Small intestine (tissue), 7 donors: ENCODE data around the gene CRYBG2. TPM values are rescaled to one million over a fixed set of nuclear protein-coding genes. Genes with fewer than 3 reads are reported as not detected.
"Not testable (repeated sequence)": the region's sequence is repeated elsewhere in the genome, so short reads cannot be mapped to it uniquely, and the experiment has no call there.

Experiments used
- DNase-seq, 2 donors: peaks; one replicate each; pipeline versions ENCODE4 v3.0.0 to v3.0.0-alpha.2; 2013
- FAIRE-seq: peaks from 2 replicates; lab custom pipeline; 2012; peaks lifted over from hg19 to GRCh38; lab: Jason Lieb, UNC
- H3K27ac ChIP-seq, 3 donors: one replicate each; pipeline ENCODE4 v1.5.1; 2013; ENCODE audit warnings: low read length in 2 of 3, mild to moderate bottlenecking in 2 of 3, control low read depth in 1 of 3, inconsistent platforms in 1 of 3, low read depth in 1 of 3, moderate library complexity in 1 of 3
- H3K27me3 ChIP-seq, 3 donors: one replicate each; pipeline ENCODE4 v1.6.1; 2013; ENCODE audit warnings: low read length in 3 of 3, inconsistent platforms in 1 of 3; ENCODE audit not compliant: control insufficient read depth in 3 of 3, insufficient read depth in 3 of 3
- H3K36me3 ChIP-seq, 3 donors: one replicate each; pipeline ENCODE4 v1.6.1; 2013; ENCODE audit warnings: low read length in 3 of 3, inconsistent platforms in 1 of 3, low read depth in 1 of 3, mild to moderate bottlenecking in 1 of 3, moderate library complexity in 1 of 3; ENCODE audit not compliant: control insufficient read depth in 3 of 3, insufficient read depth in 2 of 3
- H3K4me1 ChIP-seq, 3 donors: one replicate each; pipeline ENCODE4 v1.6.1; 2013; ENCODE audit warnings: low read length in 2 of 3, inconsistent platforms in 1 of 3, low read depth in 1 of 3, mild to moderate bottlenecking in 1 of 3, moderate library complexity in 1 of 3; ENCODE audit not compliant: control insufficient read depth in 3 of 3, insufficient read depth in 2 of 3
- H3K4me3 ChIP-seq, 3 donors: one replicate each; pipeline ENCODE4 v1.5.1; 2013; ENCODE audit warnings: low read length in 3 of 3, control low read depth in 1 of 3, inconsistent platforms in 1 of 3, low read depth in 1 of 3, mild to moderate bottlenecking in 1 of 3, moderate library complexity in 1 of 3
- H3K9me3 ChIP-seq, 2 donors: one replicate each; pipeline ENCODE4 v1.6.1; 2013; ENCODE audit warnings: low read depth in 1 of 2, low read length in 1 of 2; ENCODE audit not compliant: control insufficient read depth in 2 of 2, insufficient read depth in 1 of 2
- WGBS, 3 donors: extraction: QIAGEN DNeasy Blood & Tissue Kit; methylation state at CpG; one replicate each; pipeline ENCODE4 v1.1.7; 2013; 5-methylcytosine and 5-hydroxymethylcytosine counted together
- polyA plus RNA-seq, 4 donors: library from polyadenylated mRNA; stranded (reverse) in 3 of 4; unstranded in 1 of 4; fragments of 200-250 nt in 3 of 4; fragments of 120-200 nt in 1 of 4; gene quantifications; one replicate each; pipeline versions ENCODE4 v1.2.1 to v1.2.3, GENCODE V29; 2013
- donor health status: healthy with polysubstance abuse.
- donor health status: control.
- donor health status: control.
- donor health status: Bipolar disorder and iron deficiency.
- donor health status: healthy.

Gene CRYBG2
- polyA plus RNA-seq, 4 donors = 2.4 to 267 (median 63.7) TPM

- DNase-seq = no peak
- no peak for FAIRE-seq
- Histone ChIP-seq H3K9me3 (no peaks in the 10 kb centered on the region), H3K4me3 (no peak overlapping the region), H3K27me3 (peaks cover 0 to 3% (median 0%) of the 10 kb centered on the region in 3 donors), H3K27ac (no peak overlapping the region), H3K4me1 (peaks cover 0 to 2% (median 0%) of the 10 kb centered on the region in 3 donors), H3K36me3 (no peaks in the 10 kb centered on the region)
- WGBS, 3 donors = 79 to 82% (median 80%) methylated on average over 7 of the region's 7 CpGs
These were observed 35.0 kb upstream of the CRYBG2 start for GRCh38 chr1:26388791-26389445.

DNA sequence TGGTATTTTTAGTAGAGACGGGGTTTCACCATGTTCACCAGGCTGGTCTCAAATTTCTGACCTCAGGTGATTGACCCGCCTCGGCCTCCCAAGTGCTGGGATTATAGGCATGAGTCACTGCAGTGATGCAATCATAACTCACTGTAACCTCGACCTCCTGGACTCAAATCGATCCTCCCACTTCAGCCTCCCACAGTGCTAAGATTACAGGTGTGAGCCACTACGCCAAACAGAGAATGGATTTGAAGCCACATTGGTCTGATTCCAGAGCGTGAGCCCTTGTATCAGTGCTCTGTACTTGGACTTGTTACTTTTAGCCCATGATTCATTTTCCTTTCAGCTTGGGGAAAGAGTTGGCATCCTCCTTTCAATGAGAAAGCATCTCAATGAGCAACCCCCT is 33.5 kb upstream of the CRYBG2 start:
- no peaks in the 10 kb centered on the region for H3K9me3 ChIP-seq

DNA sequence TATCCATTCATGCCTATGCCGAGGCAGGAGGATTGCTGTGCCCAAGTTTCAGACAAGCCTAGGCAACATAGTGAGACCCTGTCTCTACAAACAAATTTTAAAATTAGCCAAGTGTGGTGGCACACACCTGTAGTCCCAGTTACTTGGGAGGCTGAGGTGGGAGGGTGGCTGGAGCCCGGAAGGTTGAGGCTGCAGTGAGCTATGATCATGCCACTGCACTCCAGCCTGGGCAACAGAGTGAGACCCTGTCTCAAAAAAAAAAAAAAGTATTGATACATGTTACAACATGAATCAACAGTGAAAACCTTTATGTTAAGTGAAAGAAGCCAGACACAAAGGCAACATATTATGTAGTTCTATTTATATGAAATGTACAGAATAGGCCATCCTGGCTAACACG is 31.1 kb upstream of the CRYBG2 start:
- not testable (repeated sequence) for FAIRE-seq, H3K4me1 ChIP-seq, H3K4me3 ChIP-seq, H3K9me3 ChIP-seq, DNase-seq, H3K27me3 ChIP-seq, H3K36me3 ChIP-seq, H3K27ac ChIP-seq
- WGBS, 3 donors = 89 to 93% (median 91%) methylated on average over 3 of the region's 3 CpGs

More for the DNA sequence above, 33.5 kb upstream of the CRYBG2 start:
- Histone ChIP-seq H3K27me3 (no peaks in the 10 kb centered on the region), H3K27ac (no peak overlapping the region), H3K4me3 (no peak overlapping the region), H3K36me3 (no peaks in the 10 kb centered on the region), H3K4me1 (peaks cover 0 to 2% (median 0%) of the 10 kb centered on the region in 3 donors)
- FAIRE-seq (no peak), DNase-seq (peak in 1 of 2 donors; percentile 70)
- 20 to 57% (median 26%) methylated on average over 7 of the region's 7 CpGs for WGBS, 3 donors

DNA sequence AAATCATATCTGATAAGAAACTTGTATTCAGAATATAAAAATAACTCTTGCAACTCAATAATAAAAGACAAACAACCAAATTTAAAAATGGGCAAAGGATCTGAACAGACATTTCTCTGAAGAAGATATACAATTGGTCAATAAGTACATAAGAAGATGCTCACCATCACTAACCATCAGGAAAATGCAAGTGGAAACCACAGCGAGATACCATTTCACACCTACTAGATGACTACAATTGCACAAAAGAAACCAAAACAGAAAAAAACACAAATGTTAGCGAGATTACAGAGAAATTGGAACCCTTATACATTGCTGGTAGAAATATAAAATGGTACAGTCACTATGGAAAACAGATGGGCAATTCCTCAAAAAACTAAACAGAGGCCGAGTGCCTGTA is 30.1 kb upstream of the CRYBG2 start:
- Histone ChIP-seq H3K27ac (no peak overlapping the region), H3K4me1 (peaks cover 0 to 2% (median 0%) of the 10 kb centered on the region in 3 donors), H3K36me3 (no peaks in the 10 kb centered on the region), H3K4me3 (no peak overlapping the region), H3K9me3 (no peaks in the 10 kb centered on the region), H3K27me3 (no peaks in the 10 kb centered on the region)
- DNase-seq (no peak), FAIRE-seq (no peak)
- WGBS, 3 donors = 62 to 73% (median 71%) methylated on average over 3 of the region's 3 CpGs

- no peaks in the 10 kb centered on the region for H3K36me3 ChIP-seq
- no peak overlapping the region for H3K4me3 ChIP-seq
- WGBS, 3 donors = 93 to 96% (median 94%) methylated on average over 3 of the region's 3 CpGs
- peaks cover 0 to 6% (median 5%) of the 10 kb centered on the region in 3 donors for H3K4me1 ChIP-seq
- no peaks in the 10 kb centered on the region for H3K27me3 ChIP-seq
- no peak for FAIRE-seq
- DNase-seq = no peak
- H3K9me3 ChIP-seq = no peaks in the 10 kb centered on the region
- H3K27ac ChIP-seq = no peak overlapping the region
These were observed 24.9 kb upstream of the CRYBG2 start for GRCh38 chr1:26378879-26379251.

DNA sequence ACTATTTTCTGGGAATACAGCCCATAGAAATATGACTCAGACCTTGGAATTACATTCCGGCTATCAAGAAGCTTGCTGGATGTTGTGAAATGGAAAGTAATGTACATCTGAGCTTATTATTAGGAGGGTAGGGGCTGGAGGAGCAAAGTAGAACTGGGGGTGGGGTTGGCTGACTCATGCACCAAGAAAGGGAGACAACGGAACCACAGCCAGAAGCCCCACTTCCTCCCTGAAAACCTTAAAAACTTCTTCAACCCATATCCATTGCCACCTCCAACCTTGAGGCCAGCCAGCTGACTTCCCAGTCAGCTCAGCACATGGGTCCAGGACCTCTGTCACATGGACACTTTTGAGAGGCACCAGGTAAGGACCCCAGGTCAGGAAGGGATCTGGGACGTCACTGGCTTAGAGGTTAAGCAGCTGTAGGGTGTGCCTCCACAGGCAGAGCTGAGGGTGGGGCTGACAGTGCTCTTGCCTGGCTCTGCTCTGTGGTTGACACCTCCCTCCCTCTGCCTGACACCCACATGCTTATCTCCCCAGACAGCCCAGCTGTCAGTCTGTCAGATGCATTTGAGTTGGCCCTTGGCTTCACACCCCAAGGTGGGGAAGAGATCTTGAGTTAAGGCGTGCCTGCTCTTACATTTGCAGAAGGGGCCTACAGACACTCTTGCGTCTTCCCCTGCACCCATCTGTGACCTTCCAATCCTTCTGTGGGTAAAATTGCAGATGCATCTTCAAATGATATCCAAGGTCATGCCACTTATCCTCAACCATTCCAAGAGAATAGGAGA is 24.4 kb upstream of the CRYBG2 start:
- FAIRE-seq (no peak), DNase-seq (peak; percentile 67 to 77)
- no peaks in the 10 kb centered on the region for H3K27me3 ChIP-seq
- no peak overlapping the region for H3K4me3 ChIP-seq
- H3K4me1 ChIP-seq = peaks cover 0 to 6% (median 5%) of the 10 kb centered on the region in 3 donors
- H3K27ac ChIP-seq = peak overlapping the region in 2 of 3 donors; percentile 32 to 71
- H3K9me3 ChIP-seq = no peaks in the 10 kb centered on the region
- no peaks in the 10 kb centered on the region for H3K36me3 ChIP-seq
- 23 to 28% (median 26%) methylated on average over 5 of the region's 5 CpGs for WGBS, 3 donors

DNA sequence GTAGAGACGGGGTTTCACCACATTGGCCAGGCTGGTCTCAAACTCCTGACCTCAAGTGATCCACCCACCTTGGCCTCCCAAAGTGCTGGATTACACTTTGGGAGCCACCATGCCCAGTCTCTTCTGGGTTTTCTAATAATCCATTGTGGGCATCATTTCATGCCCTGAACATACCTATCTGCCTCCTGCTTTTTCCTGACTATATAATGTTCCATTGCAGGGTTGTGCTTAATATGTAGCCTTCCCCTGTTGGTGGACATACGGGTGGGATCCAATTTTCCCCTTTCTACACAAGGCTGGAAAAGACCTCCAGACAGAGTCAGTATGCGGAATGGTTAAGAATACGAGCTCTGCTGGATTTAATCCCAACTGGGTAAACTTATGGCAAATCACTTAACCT is 22.1 kb upstream of the CRYBG2 start:
- 92 to 94% (median 93%) methylated on average over 4 of the region's 4 CpGs for WGBS, 3 donors
- H3K27ac ChIP-seq = no peak overlapping the region

DNA sequence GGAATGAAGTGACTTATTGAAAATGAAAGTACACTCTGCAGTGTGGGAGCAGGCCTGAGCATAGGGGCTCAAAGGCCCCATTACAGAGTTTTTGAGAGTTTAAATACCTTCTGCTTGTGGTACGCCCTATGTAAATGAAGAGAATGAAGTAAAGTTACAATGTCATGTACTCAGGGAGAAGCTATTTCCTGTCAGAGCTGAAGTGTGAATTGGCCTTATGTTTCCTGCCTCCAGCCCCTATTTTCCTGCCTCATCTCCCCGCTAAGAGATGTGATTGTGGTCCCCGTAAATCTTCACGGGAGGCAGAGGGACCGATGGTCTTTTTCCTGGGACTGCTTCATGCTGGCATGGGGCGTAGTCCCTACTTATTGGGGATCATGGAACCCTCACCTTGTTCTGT is 21.2 kb upstream of the CRYBG2 start:
- Histone ChIP-seq H3K4me1 (peaks cover 0 to 6% (median 5%) of the 10 kb centered on the region in 3 donors), H3K27ac (no peak overlapping the region), H3K9me3 (peaks cover 0 to 3% of the 10 kb centered on the region in 2 donors), H3K36me3 (no peaks in the 10 kb centered on the region), H3K27me3 (peaks cover 0 to 10% (median 0%) of the 10 kb centered on the region in 3 donors), H3K4me3 (no peak overlapping the region)
- WGBS, 3 donors = 53 to 74% (median 63%) methylated on average over 6 of the region's 6 CpGs
- no peak for DNase-seq
- FAIRE-seq = no peak

More for the DNA sequence above, 22.1 kb upstream of the CRYBG2 start:
- Histone ChIP-seq H3K27me3 (peaks cover 0 to 5% (median 0%) of the 10 kb centered on the region in 3 donors), H3K9me3 (peaks cover 0 to 1% of the 10 kb centered on the region in 2 donors), H3K4me3 (no peak overlapping the region), H3K36me3 (no peaks in the 10 kb centered on the region), H3K4me1 (peaks cover 0 to 6% (median 5%) of the 10 kb centered on the region in 3 donors)
- DNase-seq = no peak
- no peak for FAIRE-seq
